Stomach (tissue), 4 donors: Measurements from ENCODE around the gene SPOP.

Experiments used
- CTCF ChIP-seq, 7 experiments: fragments of 450-650 bp in 4 of 7; fragments of 200-600 bp in 3 of 7; sonication (generic) in 3 of 7; IDR thresholded peaks; one replicate each; pipeline ENCODE4 v1.5.1; 2016 to 2019; ENCODE audit warnings: antibody characterized with exemption in 7 of 7, control low read depth in 2 of 7, mild to moderate bottlenecking in 1 of 7
- EP300 ChIP-seq: sonication (generic); formaldehyde crosslinking; IDR thresholded peaks from one replicate; pipeline ENCODE4 v1.6.1; 2017; ENCODE audit warnings: antibody characterized with exemption
- POLR2AphosphoS5 ChIP-seq, 3 donors: sonication (generic); formaldehyde crosslinking; IDR thresholded peaks; one replicate each; pipeline ENCODE4 v1.6.1; 2016; ENCODE audit warnings: antibody characterized with exemption in 3 of 3

GRCh38 chr17:49722066-49722465 lies 44.2 kb upstream of the SPOP start:
- TF ChIP-seq POLR2AphosphoS5 (IDR thresholded peaks at IDR 0.05), result no peak
- no peak for TF ChIP-seq CTCF (IDR thresholded peaks at IDR 0.05)
- TF ChIP-seq EP300, result no peak
